Measurements from ENCODE around the gene PCDH9.

DNA sequence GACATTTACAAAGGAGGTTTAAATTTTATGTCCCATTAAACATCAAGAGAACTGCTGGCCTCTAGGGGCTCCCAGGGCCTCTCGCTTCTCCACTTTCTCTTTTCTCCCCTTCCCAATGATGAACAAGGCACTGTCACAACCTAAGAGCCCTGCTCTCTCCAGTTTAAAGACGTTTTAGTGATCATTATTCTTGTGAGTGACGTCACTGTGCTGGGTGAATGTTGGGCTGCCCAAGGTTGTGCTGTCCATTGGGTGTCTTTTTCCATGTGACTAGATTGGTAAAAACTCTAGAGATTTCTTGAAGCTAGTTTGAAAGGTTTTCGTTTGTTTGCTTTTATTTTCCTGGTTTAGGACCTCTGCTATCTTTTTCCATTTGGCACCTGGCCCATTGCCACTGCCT lies 602.6 kb downstream of the PCDH9 start:
- TF ChIP-seq, protein P1, sequence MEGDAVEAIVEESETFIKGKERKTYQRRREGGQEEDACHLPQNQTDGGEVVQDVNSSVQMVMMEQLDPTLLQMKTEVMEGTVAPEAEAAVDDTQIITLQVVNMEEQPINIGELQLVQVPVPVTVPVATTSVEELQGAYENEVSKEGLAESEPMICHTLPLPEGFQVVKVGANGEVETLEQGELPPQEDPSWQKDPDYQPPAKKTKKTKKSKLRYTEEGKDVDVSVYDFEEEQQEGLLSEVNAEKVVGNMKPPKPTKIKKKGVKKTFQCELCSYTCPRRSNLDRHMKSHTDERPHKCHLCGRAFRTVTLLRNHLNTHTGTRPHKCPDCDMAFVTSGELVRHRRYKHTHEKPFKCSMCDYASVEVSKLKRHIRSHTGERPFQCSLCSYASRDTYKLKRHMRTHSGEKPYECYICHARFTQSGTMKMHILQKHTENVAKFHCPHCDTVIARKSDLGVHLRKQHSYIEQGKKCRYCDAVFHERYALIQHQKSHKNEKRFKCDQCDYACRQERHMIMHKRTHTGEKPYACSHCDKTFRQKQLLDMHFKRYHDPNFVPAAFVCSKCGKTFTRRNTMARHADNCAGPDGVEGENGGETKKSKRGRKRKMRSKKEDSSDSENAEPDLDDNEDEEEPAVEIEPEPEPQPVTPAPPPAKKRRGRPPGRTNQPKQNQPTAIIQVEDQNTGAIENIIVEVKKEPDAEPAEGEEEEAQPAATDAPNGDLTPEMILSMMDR (IDR thresholded peaks at IDR 0.05; ENCODE audit: low read length) = no peak
- no peak for TF ChIP-seq EZH2 (IDR thresholded peaks at IDR 0.05; ENCODE audit: borderline replicate concordance, low read length)

All from OCI-LY1 (cell line).